Measurements from ENCODE around the gene KRTAP10-11. TPM values are rescaled to one million over a fixed set of nuclear protein-coding genes. Genes with fewer than 3 reads are reported as not detected.

The KRTAP10-11 gene
- total and polyA plus RNA-seq, 7 donors = not detected

- 37 to 54% (median 39%) methylated on average over 13 of the region's 13 CpGs for WGBS, 3 donors
- H3K4me1 ChIP-seq = no peaks in the 10 kb centered on the region
- no peak for ATAC-seq
- H3K9me3 ChIP-seq = peaks cover 6% of the 10 kb centered on the region
- H3K36me3 ChIP-seq (ENCODE audit: insufficient read depth in 1 of 2, low read depth in 1 of 2) = no peaks in the 10 kb centered on the region
- TF ChIP-seq CTCF (IDR thresholded peaks at IDR 0.05) = no peak
- DNase-seq = no peak
- no peak overlapping the region for H3K4me3 ChIP-seq
- intact Hi-C loops (cut with DNase I) = no loop called here
- peaks cover 0 to 39% (median 13%) of the 10 kb centered on the region in 3 donors for H3K27me3 ChIP-seq (ENCODE audit: insufficient read depth in 3 of 3, low read length in 2 of 3)
- H3K27ac ChIP-seq = no peak overlapping the region
Measured at GRCh38 chr21:44612669-44613229, 33.5 kb upstream of the KRTAP10-11 start.

GRCh38 chr21:44613386-44614155, 32.6 kb upstream of the KRTAP10-11 start:
- Histone ChIP-seq H3K36me3 (ENCODE audit: insufficient read depth in 1 of 2, low read depth in 1 of 2) (no peaks in the 10 kb centered on the region), H3K4me1 (no peaks in the 10 kb centered on the region), H3K4me3 (no peak overlapping the region), H3K9me3 (peaks cover 6% of the 10 kb centered on the region), H3K27me3 (ENCODE audit: insufficient read depth in 3 of 3, low read length in 2 of 3) (peaks cover 0 to 39% (median 13%) of the 10 kb centered on the region in 3 donors), H3K27ac (no peak overlapping the region)
- no peak for TF ChIP-seq CTCF (IDR thresholded peaks at IDR 0.05)
- intact Hi-C loops (cut with DNase I) = no loop called here
- ATAC-seq = no peak
- DNase-seq = no peak
- 83 to 87% (median 85%) methylated on average over 25 to 26 of the region's 26 CpGs for WGBS, 3 donors

GRCh38 chr21:44614161-44614631, 32.0 kb upstream of the KRTAP10-11 start:
- Histone ChIP-seq H3K36me3 (ENCODE audit: insufficient read depth in 1 of 2, low read depth in 1 of 2) (no peaks in the 10 kb centered on the region), H3K27me3 (ENCODE audit: insufficient read depth in 3 of 3, low read length in 2 of 3) (peaks cover 0 to 39% (median 13%) of the 10 kb centered on the region in 3 donors), H3K9me3 (peaks cover 2% of the 10 kb centered on the region), H3K4me1 (no peaks in the 10 kb centered on the region), H3K27ac (no peak overlapping the region), H3K4me3 (no peak overlapping the region)
- no peak for ATAC-seq
- TF ChIP-seq CTCF (IDR thresholded peaks at IDR 0.05) = no peak
- intact Hi-C loops (cut with DNase I) = no loop called here
- DNase-seq = no peak
- 69 to 74% (median 72%) methylated on average over 17 to 20 of the region's 20 CpGs for WGBS, 3 donors

GRCh38 chr21:44614961-44615391, 31.2 kb upstream of the KRTAP10-11 start:
- no peak overlapping the region for H3K27ac ChIP-seq
- WGBS, 3 donors = 72 to 81% (median 80%) methylated on average over 28 of the region's 28 CpGs
- no peak overlapping the region for H3K4me3 ChIP-seq
- H3K4me1 ChIP-seq = no peaks in the 10 kb centered on the region
- no peaks in the 10 kb centered on the region for H3K9me3 ChIP-seq
- no peak for TF ChIP-seq CTCF (IDR thresholded peaks at IDR 0.05)
- DNase-seq = no peak
- intact Hi-C loops (cut with DNase I) = no loop called here
- ATAC-seq = no peak
- H3K27me3 ChIP-seq (ENCODE audit: insufficient read depth in 3 of 3, low read length in 2 of 3) = peaks cover 0 to 39% (median 13%) of the 10 kb centered on the region in 3 donors
- H3K36me3 ChIP-seq (ENCODE audit: insufficient read depth in 1 of 2, low read depth in 1 of 2) = no peaks in the 10 kb centered on the region
